ENCODE measurements around the gene BUB1.

BUB1 gene

DNA sequence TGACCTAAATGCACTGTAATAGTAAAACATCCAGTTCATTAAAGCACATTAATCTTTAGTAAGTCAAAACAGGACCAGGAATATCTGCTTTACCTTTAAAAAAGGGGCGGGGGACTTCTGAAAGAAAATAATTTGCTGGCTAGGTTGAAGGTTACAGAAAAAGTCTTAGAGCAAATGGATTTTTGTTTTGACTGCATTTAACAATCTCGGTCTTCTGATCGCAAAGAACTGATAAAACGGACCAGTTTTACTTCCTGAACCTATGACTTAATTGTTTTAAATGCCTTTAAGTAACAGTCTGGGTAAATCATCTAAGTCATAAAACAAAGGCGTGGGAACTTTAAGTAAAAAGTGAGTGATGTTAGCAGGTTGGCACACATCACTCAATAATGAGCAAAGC lies 783 bp downstream of the BUB1 start:
- no peak for TF ChIP-seq YY1 (IDR thresholded peaks at IDR 0.05; ENCODE audit: low read depth)
- no peak for TF ChIP-seq TEAD4 (IDR thresholded peaks at IDR 0.05)
- TF ChIP-seq CEBPB (IDR thresholded peaks at IDR 0.05), result no peak
- no peak for TF ChIP-seq NFIC (IDR thresholded peaks at IDR 0.05)
- TF ChIP-seq EP300 (IDR thresholded peaks at IDR 0.05; ENCODE audit: borderline replicate concordance), result no peak
- no peak for TF ChIP-seq ZBTB7A (IDR thresholded peaks at IDR 0.05; ENCODE audit: low read depth)
- TF ChIP-seq TCF12 (IDR thresholded peaks at IDR 0.05; ENCODE audit: low read depth), result no peak
- TF ChIP-seq FOXM1 (IDR thresholded peaks at IDR 0.05; ENCODE audit: borderline replicate concordance, low read depth), result no peak
- TF ChIP-seq MAX (IDR thresholded peaks at IDR 0.05), result no peak
- TF ChIP-seq CREB1 (IDR thresholded peaks at IDR 0.05; ENCODE audit: low read depth), result no peak
- TF ChIP-seq TAF1 (IDR thresholded peaks at IDR 0.05; ENCODE audit: low read depth), result no peak
- TF ChIP-seq REST (IDR thresholded peaks at IDR 0.05; ENCODE audit: low read depth), result no peak
- no peak for TF ChIP-seq EGR1 (IDR thresholded peaks at IDR 0.05)

GRCh38 chr2:110675679-110676078 lies 2.2 kb downstream of the BUB1 start:
- TF ChIP-seq TCF12 (IDR thresholded peaks at IDR 0.05; ENCODE audit: low read depth), result no peak
- TF ChIP-seq FOXM1 (IDR thresholded peaks at IDR 0.05; ENCODE audit: borderline replicate concordance, low read depth), result no peak
- no peak for TF ChIP-seq TEAD4 (IDR thresholded peaks at IDR 0.05)
- TF ChIP-seq ZBTB7A (IDR thresholded peaks at IDR 0.05; ENCODE audit: low read depth), result no peak
- no peak for TF ChIP-seq EP300 (IDR thresholded peaks at IDR 0.05; ENCODE audit: borderline replicate concordance)
- TF ChIP-seq RAD21 (IDR thresholded peaks at IDR 0.05; ENCODE audit: low read depth), result no peak
- no peak for TF ChIP-seq TAF1 (IDR thresholded peaks at IDR 0.05; ENCODE audit: low read depth)
- TF ChIP-seq YY1 (IDR thresholded peaks at IDR 0.05; ENCODE audit: low read depth), result no peak
- TF ChIP-seq CEBPB (IDR thresholded peaks at IDR 0.05), result no peak
- no peak for TF ChIP-seq MAX (IDR thresholded peaks at IDR 0.05)
- TF ChIP-seq CREB1 (IDR thresholded peaks at IDR 0.05; ENCODE audit: low read depth), result no peak
- no peak for TF ChIP-seq REST (IDR thresholded peaks at IDR 0.05; ENCODE audit: low read depth)
- TF ChIP-seq USF1 (IDR thresholded peaks at IDR 0.05), result no peak
- no peak for TF ChIP-seq EGR1 (IDR thresholded peaks at IDR 0.05)

DNA sequence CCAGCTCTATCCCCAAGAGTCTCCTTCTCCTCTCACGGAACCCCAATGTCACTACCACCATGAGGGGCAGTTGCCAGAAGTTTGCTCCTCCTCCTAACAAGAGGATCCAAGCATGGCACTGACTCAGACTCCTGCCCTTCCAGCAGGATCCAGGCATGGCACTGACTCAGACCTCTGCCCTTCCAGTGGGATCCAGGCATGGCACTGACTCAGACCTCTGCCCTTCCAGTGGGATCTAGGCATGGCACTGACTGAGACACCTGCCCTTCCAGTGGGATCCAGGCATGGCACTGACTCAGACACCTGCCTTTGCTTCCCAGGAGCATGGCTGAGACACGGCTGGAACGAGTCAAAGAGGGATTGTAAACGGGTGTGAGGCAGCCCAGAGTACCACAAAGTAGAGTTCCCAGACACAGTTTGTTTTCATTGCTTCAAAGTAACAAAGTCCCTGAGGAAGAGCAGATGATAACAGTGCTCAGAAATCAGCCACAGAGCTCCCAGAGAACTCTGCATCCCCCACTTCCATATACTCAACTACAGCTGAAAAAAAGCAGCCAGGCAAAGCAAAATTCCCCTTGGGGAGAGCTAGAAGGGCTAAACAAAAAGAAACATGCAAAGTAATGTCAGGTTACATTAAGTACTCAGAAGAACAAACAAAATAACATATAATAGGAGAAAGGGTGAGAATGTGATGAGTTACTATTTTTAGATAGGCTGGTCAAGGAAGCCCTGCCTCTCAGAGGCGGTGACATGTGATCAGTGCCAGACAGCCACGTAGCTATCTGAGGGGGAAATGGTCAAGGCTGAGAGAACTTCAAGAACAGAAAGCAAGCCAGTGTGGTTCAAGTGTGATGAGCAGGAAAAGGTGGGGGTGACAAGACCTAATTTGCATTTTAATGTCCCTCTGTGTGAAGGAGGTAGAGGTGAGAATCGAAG lies 3.0 kb downstream of the BUB1 start:
- TF ChIP-seq USF1 (IDR thresholded peaks at IDR 0.05), result no peak
- no peak for TF ChIP-seq REST (IDR thresholded peaks at IDR 0.05; ENCODE audit: low read depth)
- TF ChIP-seq CEBPB (IDR thresholded peaks at IDR 0.05), result no peak
- no peak for TF ChIP-seq TAF1 (IDR thresholded peaks at IDR 0.05; ENCODE audit: low read depth)
- no peak for TF ChIP-seq NFIC (IDR thresholded peaks at IDR 0.05)
- no peak for TF ChIP-seq MAX (IDR thresholded peaks at IDR 0.05)
- no peak for TF ChIP-seq FOXM1 (IDR thresholded peaks at IDR 0.05; ENCODE audit: borderline replicate concordance, low read depth)
- TF ChIP-seq CREB1 (IDR thresholded peaks at IDR 0.05; ENCODE audit: low read depth), result no peak
- TF ChIP-seq EGR1 (IDR thresholded peaks at IDR 0.05), result no peak
- no peak for TF ChIP-seq TCF12 (IDR thresholded peaks at IDR 0.05; ENCODE audit: low read depth)
- TF ChIP-seq RAD21 (IDR thresholded peaks at IDR 0.05; ENCODE audit: low read depth), result no peak
- TF ChIP-seq YY1 (IDR thresholded peaks at IDR 0.05; ENCODE audit: low read depth), result no peak
- no peak for TF ChIP-seq EP300 (IDR thresholded peaks at IDR 0.05; ENCODE audit: borderline replicate concordance)
- TF ChIP-seq ZBTB7A (IDR thresholded peaks at IDR 0.05; ENCODE audit: low read depth), result no peak
- TF ChIP-seq TEAD4 (IDR thresholded peaks at IDR 0.05), result no peak
